Neural cell (in vitro differentiated cells): ENCODE measurements around the gene OR8G1. TPM values are rescaled to one million over a fixed set of nuclear protein-coding genes. Genes with fewer than 3 reads are reported as not detected.

Experiments used
- H2AFZ ChIP-seq: fragments of 200-600, 300-800 bp; sonication (generic), shearing (Covaris generic); 2 replicates; pipeline ENCODE4 v1.6.0; 2014; ENCODE audit warnings: low read depth, mild to moderate bottlenecking, antibody characterized with exemption, low read length, moderate library complexity
- H3F3A ChIP-seq: fragments of 200-600 bp; shearing (Covaris generic); 2 replicates; pipeline ENCODE4 v1.6.1; 2016; ENCODE audit warnings: mild to moderate bottlenecking, moderate library complexity, mixed read lengths, antibody characterized with exemption, low read length; ENCODE audit not compliant: insufficient read depth, poor library complexity, severe bottlenecking
- H3K27ac ChIP-seq: fragments of 200-600, 300-800 bp; sonication (generic), shearing (Covaris generic); 2 replicates; pipeline ENCODE4 v1.5.1; 2014; ENCODE audit warnings: mild to moderate bottlenecking, low read length, moderate library complexity
- H3K27me3 ChIP-seq: fragments of 300-800, 200-600 bp; sonication (generic), shearing (Covaris generic); 2 replicates; pipeline ENCODE4 v1.6.0; 2014; ENCODE audit warnings: mild to moderate bottlenecking, low read depth, low read length, moderate library complexity; ENCODE audit not compliant: insufficient read depth
- H3K36me3 ChIP-seq: fragments of 300-800, 200-600 bp; sonication (generic), shearing (Covaris generic); 2 replicates; pipeline ENCODE4 v1.5.1; 2014; ENCODE audit warnings: mild to moderate bottlenecking, antibody characterized with exemption, low read length, moderate library complexity; ENCODE audit not compliant: insufficient read depth
- H3K4me2 ChIP-seq: fragments of 300-800, 200-600 bp; sonication (generic), shearing (Covaris generic); 2 replicates; pipeline ENCODE4 v1.6.0; 2014; ENCODE audit warnings: mild to moderate bottlenecking, low read length
- H3K4me3 ChIP-seq: fragments of 300-800, 200-600 bp; sonication (generic), shearing (Covaris generic); 2 replicates; pipeline ENCODE4 v1.5.1; 2014; ENCODE audit warnings: mild to moderate bottlenecking, low read length, moderate library complexity
- H3K79me2 ChIP-seq: fragments of 200-600 bp; shearing (Covaris generic); replicated peaks from 2 replicates; pipeline ENCODE4 v1.6.0; 2014; ENCODE audit warnings: mild to moderate bottlenecking, low read length, moderate library complexity; ENCODE audit not compliant: insufficient read depth
- H3K9ac ChIP-seq: fragments of 300-800, 200-600 bp; sonication (generic), shearing (Covaris generic); 2 replicates; pipeline ENCODE4 v1.6.1; 2016; ENCODE audit warnings: mild to moderate bottlenecking, low read length, mixed read lengths
- H3K9me2 ChIP-seq: fragments of 200-600 bp; shearing (Covaris generic); 2 replicates; pipeline ENCODE4 v1.6.1; 2016; ENCODE audit warnings: mild to moderate bottlenecking, low read length, mixed read lengths; ENCODE audit not compliant: insufficient read depth
- H3K9me3 ChIP-seq: fragments of 200-600, 300-800 bp; sonication (generic), shearing (Covaris generic); 2 replicates; pipeline ENCODE4 v1.6.1; 2016; ENCODE audit warnings: mild to moderate bottlenecking, mixed run types, low read length, moderate library complexity, mixed read lengths
- H4K20me1 ChIP-seq: fragments of 200-600 bp; shearing (Covaris generic); 2 replicates; pipeline ENCODE4 v1.6.1; 2016; ENCODE audit warnings: mild to moderate bottlenecking, mixed run types; ENCODE audit not compliant: insufficient read depth
- CTCF ChIP-seq: fragments of 450-650 bp; IDR thresholded peaks from 2 replicates; pipeline ENCODE4 v1.5.1; 2014; ENCODE audit warnings: antibody characterized with exemption, mild to moderate bottlenecking, moderate library complexity; ENCODE audit not compliant: poor library complexity, severe bottlenecking
- EP300 ChIP-seq: fragments of 450-650 bp; conservative IDR thresholded peaks from 2 replicates; pipeline ENCODE4 v1.6.1; 2014; ENCODE audit warnings: antibody characterized with exemption, mild to moderate bottlenecking, moderate library complexity; ENCODE audit not compliant: poor library complexity, severe bottlenecking
- EZH2 ChIP-seq: fragments of 200-600, 300-800 bp; shearing (Covaris generic), sonication (generic); IDR thresholded peaks from 2 replicates; pipeline ENCODE4 v1.6.1; 2014; ENCODE audit warnings: antibody characterized with exemption, low read length, borderline replicate concordance, mild to moderate bottlenecking; ENCODE audit not compliant: insufficient read depth, poor library complexity, severe bottlenecking
- MXI1 ChIP-seq: fragments of 450-650 bp; conservative IDR thresholded peaks from 2 replicates; pipeline ENCODE4 v1.6.1; 2014; ENCODE audit warnings: antibody characterized with exemption, mild to moderate bottlenecking; ENCODE audit not compliant: poor library complexity, severe bottlenecking
- POLR2AphosphoS5 ChIP-seq: IDR thresholded peaks from 2 replicates; pipeline ENCODE4 v1.6.1; 2012
- RAD21 ChIP-seq: fragments of 450-650 bp; conservative IDR thresholded peaks from 2 replicates; pipeline ENCODE4 v1.6.1; 2014; ENCODE audit warnings: antibody characterized with exemption, mild to moderate bottlenecking, moderate library complexity
- REST ChIP-seq: IDR thresholded peaks from 2 replicates; pipeline ENCODE4 v1.6.1; 2012; ENCODE audit warnings: borderline replicate concordance
- SMC3 ChIP-seq: fragments of 450-650 bp; conservative IDR thresholded peaks from 2 replicates; pipeline ENCODE4 v1.6.1; 2014; ENCODE audit warnings: antibody characterized with exemption, mild to moderate bottlenecking, moderate library complexity; ENCODE audit not compliant: poor library complexity
- TAF1 ChIP-seq: IDR thresholded peaks from 2 replicates; pipeline ENCODE4 v1.6.1; 2012; ENCODE audit warnings: low read depth
- polyA plus RNA-seq: library from polyadenylated mRNA; depleted of rRNA; stranded (reverse); fragments of >200 nt; gene quantifications from 2 replicates; pipeline ENCODE4 v1.2.3, GENCODE V29; 2014

Gene OR8G1
- polyA plus RNA-seq, 1 donor from 2014 or later, result not detected

- Histone ChIP-seq H3K36me3 (no peaks in the 10 kb centered on the region), H3K27me3 (no peaks in the 10 kb centered on the region), H3K27ac (no peak overlapping the region), H4K20me1 (no peaks in the 10 kb centered on the region), H2AFZ (no peak overlapping the region), H3F3A (no peaks in the 10 kb centered on the region), H3K9ac (no peak overlapping the region), H3K4me2 (no peak overlapping the region), H3K4me3 (no peak overlapping the region), H3K9me3 (no peaks in the 10 kb centered on the region), H3K79me2 (no peaks in the 10 kb centered on the region), H3K9me2 (no peaks in the 10 kb centered on the region)
- TF ChIP-seq SMC3, result no peak
- no peak for TF ChIP-seq TAF1
- TF ChIP-seq RAD21, result no peak
- no peak for TF ChIP-seq EZH2
These were observed 36.3 kb downstream of the OR8G1 start for GRCh38 chr11:124277207-124277606.

- no peak overlapping the region for H2AFZ ChIP-seq
- no peaks in the 10 kb centered on the region for H3K36me3 ChIP-seq
- H3K27me3 ChIP-seq, result no peaks in the 10 kb centered on the region
- no peaks in the 10 kb centered on the region for H3K9me2 ChIP-seq
- H3K4me2 ChIP-seq, result no peak overlapping the region
- peak; percentile 20 for TF ChIP-seq SMC3
- TF ChIP-seq POLR2AphosphoS5, result no peak
- H3K4me3 ChIP-seq, result no peak overlapping the region
- H3K9ac ChIP-seq, result no peak overlapping the region
- no peaks in the 10 kb centered on the region for H3K79me2 ChIP-seq
- no peaks in the 10 kb centered on the region for H3K9me3 ChIP-seq
- no peaks in the 10 kb centered on the region for H3F3A ChIP-seq
- no peaks in the 10 kb centered on the region for H4K20me1 ChIP-seq
- H3K27ac ChIP-seq, result no peak overlapping the region
These were observed 36.9 kb downstream of the OR8G1 start for GRCh38 chr11:124277804-124278203.

- H3K4me2 ChIP-seq, result no peak overlapping the region
- no peaks in the 10 kb centered on the region for H3K27me3 ChIP-seq
- H4K20me1 ChIP-seq, result no peaks in the 10 kb centered on the region
- H3K36me3 ChIP-seq, result no peaks in the 10 kb centered on the region
- H3K9me2 ChIP-seq, result no peaks in the 10 kb centered on the region
- no peaks in the 10 kb centered on the region for H3K9me3 ChIP-seq
- H2AFZ ChIP-seq, result no peak overlapping the region
- no peak overlapping the region for H3K27ac ChIP-seq
- H3K9ac ChIP-seq, result no peak overlapping the region
- H3K79me2 ChIP-seq, result no peaks in the 10 kb centered on the region
- H3K4me3 ChIP-seq, result no peak overlapping the region
- H3F3A ChIP-seq, result no peaks in the 10 kb centered on the region
- TF ChIP-seq EP300, result no peak
- no peak for TF ChIP-seq TAF1
- TF ChIP-seq REST, result no peak
- no peak for TF ChIP-seq RAD21
- no peak for TF ChIP-seq POLR2AphosphoS5
- TF ChIP-seq SMC3, result no peak
- TF ChIP-seq MXI1, result no peak
- TF ChIP-seq CTCF, result no peak
- TF ChIP-seq EZH2, result no peak
These were observed 37.4 kb downstream of the OR8G1 start for GRCh38 chr11:124278261-124278660.
